Measurements from ENCODE around the gene DRAM1. TPM values are rescaled to one million over a fixed set of nuclear protein-coding genes. Genes with fewer than 3 reads are reported as not detected.

Gene DRAM1
- total and polyA plus RNA-seq, 10 of the 15 experiments (the other 5 are each of a cell fraction or from before 2014, with no cell fraction given): 22.4 to 91.5 (median 41.4) TPM

GRCh38 chr12:101939856-101940265, 62.5 kb downstream of the DRAM1 start:
- DNase-seq (ENCODE audit: low read depth, low spot score) (no peak), ATAC-seq (peak; percentile 32), FAIRE-seq (peak; percentile 59)
- Histone ChIP-seq H3K4me3 (no peak overlapping the region), H3K4me1 (ENCODE audit: control insufficient read depth, insufficient read depth, low read length) (peaks cover 73% of the 10 kb centered on the region), H3K9ac (ENCODE audit: control insufficient read depth, insufficient read depth, low read length) (no peak overlapping the region), H3K9me3 (replicated peaks; ENCODE audit: control insufficient read depth, insufficient read depth, low read length) (no peaks in the 10 kb centered on the region; the same call in 2 of the 3 replicates), H3K27ac (ENCODE audit: control insufficient read depth, insufficient read depth) (peak overlapping the region; percentile 62), H3K27me3 (replicated peaks in 1 of 2; ENCODE audit: control insufficient read depth in 2 of 2, insufficient read depth in 2 of 2, low read length in 1 of 2) (no peaks in the 10 kb centered on the region), H3K36me3 (ENCODE audit: control insufficient read depth in 2 of 2, insufficient read depth in 2 of 2, low read length in 1 of 2) (peaks cover 4 to 25% of the 10 kb centered on the region in 2 experiments), H3K4me2 (ENCODE audit: control insufficient read depth, insufficient read depth) (no peak overlapping the region; the same call in 1 of the 2 replicates), H3K79me2 (ENCODE audit: control insufficient read depth, insufficient read depth, low read length) (peaks cover 75% of the 10 kb centered on the region), H2AFZ (ENCODE audit: control insufficient read depth, low read depth, low read length) (no peak overlapping the region; the same call in 1 of the 2 replicates), H4K20me1 (ENCODE audit: control insufficient read depth, insufficient read depth) (no peaks in the 10 kb centered on the region)
- RAD21 ChIA-PET (ENCODE audit: unreplicated experiment): interaction anchor here (0.8 to 7.0 kb wide), 20 partner anchors 8 to 872 kb away, joined by 3 to 36 read pairs (median 4); partner anchors contain the start of gene WASHC3
- CTCF ChIA-PET: interaction anchor here (0.6 to 7.9 kb wide), 36 partner anchors 8 to 872 kb away, joined by 3 to 72 read pairs (median 4); partner anchors contain the start of gene WASHC3
- WGBS (ENCODE audit: insufficient coverage, insufficient replicate concordance, low lambda C conversion rate, missing lambda C conversion rate): 0% methylated on average over 3 of the region's 3 CpGs
- POLR2A ChIA-PET: interaction anchor here (0.9 kb wide), 1 partner anchor 543 kb away, joined by 3 read pairs; no protein-coding TSS in a partner anchor
- intact Hi-C loops (cut with micrococcal nuclease; ENCODE audit: unreplicated experiment) (loop anchor here (2.0 to 10.0 kb wide), 6 partner anchors 72 to 832 kb away; partner anchors contain the start of gene WASHC3), in situ Hi-C loops (cut with MboI) (loop anchor here (10.0 to 25.0 kb wide), 3 partner anchors 795 to 1597 kb away; no protein-coding TSS in a partner anchor)
- SMC1A ChIA-PET (ENCODE audit: uncharacterized antibody, unreplicated experiment): interaction anchor here (0.8 to 10.7 kb wide), 22 partner anchors 8 to 1609 kb away, joined by 3 to 98 read pairs (median 5); no protein-coding TSS in a partner anchor
- BruUV-seq (replicated peaks): no TSS peak
- TF ChIP-seq CBX5 (IDR thresholded peaks at IDR 0.05; ENCODE audit: low read depth): 0 out of 2 replicates have a peak, but pooled peaks have one; percentile 80
- TF ChIP-seq PKNOX1 (IDR thresholded peaks at IDR 0.05): no peak
- 0 out of 2 replicates have a peak, but pooled peaks have one; percentile 37 for TF ChIP-seq JUND (IDR thresholded peaks at IDR 0.05; ENCODE audit: low read depth, low read length)
- no peak for TF ChIP-seq MLLT1 (IDR thresholded peaks at IDR 0.05)
- TF ChIP-seq BCL11A (IDR thresholded peaks at IDR 0.05; ENCODE audit: low read depth, low read length): no peak
- TF ChIP-seq NR2F1 (conservative IDR thresholded peaks at IDR 0.05): no peak
- no peak for TF ChIP-seq TARDBP (IDR thresholded peaks at IDR 0.05; ENCODE audit: borderline replicate concordance)
- no peak for TF ChIP-seq ZSCAN29 (IDR thresholded peaks at IDR 0.05)
- TF ChIP-seq, protein P1, sequence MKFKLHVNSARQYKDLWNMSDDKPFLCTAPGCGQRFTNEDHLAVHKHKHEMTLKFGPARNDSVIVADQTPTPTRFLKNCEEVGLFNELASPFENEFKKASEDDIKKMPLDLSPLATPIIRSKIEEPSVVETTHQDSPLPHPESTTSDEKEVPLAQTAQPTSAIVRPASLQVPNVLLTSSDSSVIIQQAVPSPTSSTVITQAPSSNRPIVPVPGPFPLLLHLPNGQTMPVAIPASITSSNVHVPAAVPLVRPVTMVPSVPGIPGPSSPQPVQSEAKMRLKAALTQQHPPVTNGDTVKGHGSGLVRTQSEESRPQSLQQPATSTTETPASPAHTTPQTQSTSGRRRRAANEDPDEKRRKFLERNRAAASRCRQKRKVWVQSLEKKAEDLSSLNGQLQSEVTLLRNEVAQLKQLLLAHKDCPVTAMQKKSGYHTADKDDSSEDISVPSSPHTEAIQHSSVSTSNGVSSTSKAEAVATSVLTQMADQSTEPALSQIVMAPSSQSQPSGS (IDR thresholded peaks at IDR 0.05; ENCODE audit: low read length): peak; percentile 52; the same call in 1 of the 2 replicates
- TF ChIP-seq RCOR1 (conservative IDR thresholded peaks at IDR 0.05; ENCODE audit: low read depth, low read length): no peak
- TF ChIP-seq MEF2A (IDR thresholded peaks at IDR 0.05; ENCODE audit: insufficient read depth, low read depth, low read length): no peak
- TF ChIP-seq RBBP5 (conservative IDR thresholded peaks at IDR 0.05): no peak
- no peak for TF ChIP-seq FOXK2 (IDR thresholded peaks at IDR 0.05)
- TF ChIP-seq SIX5 (IDR thresholded peaks at IDR 0.05; ENCODE audit: low read depth, low read length, severe bottlenecking): no peak
- no peak for TF ChIP-seq CUX1 (IDR thresholded peaks at IDR 0.05; ENCODE audit: insufficient replicate concordance, low read depth, low read length)
